GM18526 (cell line): ENCODE data around the gene TBCE.

Experiments
- POLR2A ChIP-seq: IDR thresholded peaks from 3 replicates; pipeline ENCODE4 v1.6.1; 2011; ENCODE audit not compliant: insufficient read length; ENCODE audit errors: extremely low read depth

TBCE gene

DNA sequence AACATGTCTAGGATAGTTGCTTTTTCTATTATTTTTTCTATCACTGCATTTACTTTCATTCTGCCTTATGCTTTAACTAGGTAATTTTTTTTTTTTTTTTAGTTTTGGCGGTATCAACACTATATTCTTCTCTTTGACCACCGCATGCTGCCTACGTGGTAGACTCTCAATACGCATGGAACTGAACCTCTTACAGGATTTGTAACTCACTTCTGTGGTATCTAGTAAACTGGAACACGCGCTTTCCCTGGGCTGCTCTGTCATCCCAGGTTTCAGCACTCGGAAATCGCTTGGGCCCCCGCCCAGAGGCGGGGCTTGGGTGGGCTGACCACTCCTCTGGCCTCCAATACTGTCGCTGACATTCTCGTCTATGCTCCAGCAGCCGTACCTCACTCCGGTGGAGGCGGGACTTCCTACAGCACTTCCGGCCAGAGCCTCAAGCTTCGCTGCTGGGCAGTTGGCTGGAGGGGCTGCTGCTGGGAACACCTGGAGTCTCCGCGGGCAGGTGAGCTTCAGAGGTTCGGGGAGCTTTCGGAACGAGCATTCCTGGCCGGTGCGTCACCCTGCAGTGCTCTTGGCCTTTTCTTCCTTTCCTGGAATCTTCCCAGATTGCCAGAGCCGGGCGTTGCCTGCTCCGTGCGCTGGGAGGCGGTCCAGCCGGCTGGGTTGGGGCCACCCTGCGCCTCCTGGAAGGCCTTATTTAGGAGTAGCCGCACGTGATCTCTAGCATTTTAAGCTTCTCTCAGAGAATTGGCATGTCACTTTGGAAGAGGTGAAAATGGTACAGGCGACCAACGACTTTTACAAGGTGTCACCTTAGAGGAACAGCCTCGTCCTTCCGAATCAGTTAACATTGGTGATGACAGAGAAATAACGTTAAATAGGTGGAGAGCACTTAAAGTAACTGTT, at the start of gene TBCE:
TBCE (plus strand) TSS at position 428 of the 909 bp plus-strand sequence. CDS start 12,623 bp downstream, outside the sequence.
- TF ChIP-seq POLR2A = peak; percentile 95

DNA sequence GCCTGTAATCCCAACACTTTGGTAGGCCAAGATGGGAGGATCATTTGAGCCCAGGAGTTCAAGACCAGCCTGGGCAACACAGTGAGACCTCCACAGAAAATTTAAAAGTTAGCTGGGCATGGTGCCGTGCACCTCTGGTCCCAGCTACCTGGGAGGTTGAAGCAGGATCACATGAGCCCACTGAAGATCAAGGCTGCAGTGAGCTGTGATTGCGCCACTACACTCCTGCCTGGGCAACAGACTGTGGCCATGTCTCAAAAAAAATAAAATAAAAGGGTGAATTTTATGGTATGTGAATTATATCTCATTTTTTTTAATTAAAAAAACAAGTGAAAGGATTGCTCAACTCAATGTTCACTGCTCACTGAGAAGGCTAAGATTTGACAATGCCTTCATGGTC, 48.0 kb upstream of the TBCE start:
- no peak for TF ChIP-seq POLR2A

DNA sequence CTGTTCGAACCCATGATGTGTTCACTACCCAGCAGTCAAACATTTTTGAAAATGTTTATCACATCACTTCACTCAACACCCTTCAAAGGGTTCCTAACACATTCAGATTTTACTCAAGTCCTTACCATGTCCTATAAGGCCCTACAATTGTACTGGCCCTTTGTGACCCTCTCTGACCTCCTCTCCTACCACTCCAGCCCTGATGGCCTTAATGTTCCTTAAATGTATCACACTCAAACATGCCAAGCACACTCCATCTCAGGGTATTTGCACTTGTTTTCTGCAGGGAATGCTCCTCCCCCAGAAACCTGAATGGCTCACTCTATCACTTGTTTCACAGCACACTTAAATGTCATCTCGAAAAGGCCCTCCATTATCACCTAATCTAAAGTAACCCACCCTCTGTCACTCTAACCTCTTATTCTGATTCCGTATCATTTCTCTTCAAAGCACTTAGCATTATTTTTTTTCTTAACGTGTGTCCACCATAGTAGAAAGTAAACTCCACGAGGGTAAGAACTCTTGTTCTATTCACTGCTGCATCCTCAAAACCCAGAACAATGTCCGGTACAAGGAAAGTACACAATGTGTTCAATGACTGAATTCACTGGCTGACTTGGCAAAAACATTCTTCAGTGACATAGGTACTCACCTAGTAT, 46.6 kb upstream of the TBCE start:
- TF ChIP-seq POLR2A = no peak

DNA sequence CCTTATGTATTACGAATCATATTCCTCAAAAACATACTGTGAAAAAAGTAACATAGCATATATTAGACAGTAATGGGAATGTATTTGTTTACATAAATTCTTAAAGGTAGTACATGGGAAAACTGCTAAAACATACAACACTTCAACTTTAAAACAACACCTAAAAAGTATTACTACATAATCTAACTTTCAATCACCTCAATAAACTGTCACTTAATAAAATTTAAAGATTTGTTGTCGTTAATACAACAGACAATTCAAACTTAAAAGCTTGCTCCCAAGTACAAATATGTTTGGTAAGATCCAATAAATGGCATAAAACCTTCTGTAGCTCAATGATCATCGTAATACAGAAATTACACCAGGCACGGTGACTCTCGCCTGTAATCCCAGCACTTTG, 42.9 kb upstream of the TBCE start:
- TF ChIP-seq POLR2A = no peak

DNA sequence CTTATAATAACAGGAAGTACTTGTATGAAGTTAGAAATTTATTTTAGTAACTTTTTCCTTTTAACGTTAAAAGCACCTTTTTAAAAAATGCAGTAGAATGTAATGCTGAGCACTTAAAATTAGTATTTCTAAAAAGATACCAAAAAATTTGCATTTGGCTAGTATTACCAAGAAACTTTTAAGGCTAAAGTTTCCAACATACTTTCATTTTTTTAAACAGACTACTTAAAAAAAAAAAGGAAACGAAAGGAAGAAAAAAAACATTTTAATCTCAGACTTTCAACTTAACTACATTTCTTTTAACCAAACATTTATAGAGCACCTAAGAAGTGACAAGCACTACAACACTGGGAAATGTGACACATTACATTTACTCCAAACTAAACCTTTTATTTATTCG, 42.1 kb upstream of the TBCE start:
- no peak for TF ChIP-seq POLR2A

- TF ChIP-seq POLR2A = no peak
Observed at GRCh38 chr1:235325854-235326253, 41.4 kb upstream of the TBCE start.

DNA sequence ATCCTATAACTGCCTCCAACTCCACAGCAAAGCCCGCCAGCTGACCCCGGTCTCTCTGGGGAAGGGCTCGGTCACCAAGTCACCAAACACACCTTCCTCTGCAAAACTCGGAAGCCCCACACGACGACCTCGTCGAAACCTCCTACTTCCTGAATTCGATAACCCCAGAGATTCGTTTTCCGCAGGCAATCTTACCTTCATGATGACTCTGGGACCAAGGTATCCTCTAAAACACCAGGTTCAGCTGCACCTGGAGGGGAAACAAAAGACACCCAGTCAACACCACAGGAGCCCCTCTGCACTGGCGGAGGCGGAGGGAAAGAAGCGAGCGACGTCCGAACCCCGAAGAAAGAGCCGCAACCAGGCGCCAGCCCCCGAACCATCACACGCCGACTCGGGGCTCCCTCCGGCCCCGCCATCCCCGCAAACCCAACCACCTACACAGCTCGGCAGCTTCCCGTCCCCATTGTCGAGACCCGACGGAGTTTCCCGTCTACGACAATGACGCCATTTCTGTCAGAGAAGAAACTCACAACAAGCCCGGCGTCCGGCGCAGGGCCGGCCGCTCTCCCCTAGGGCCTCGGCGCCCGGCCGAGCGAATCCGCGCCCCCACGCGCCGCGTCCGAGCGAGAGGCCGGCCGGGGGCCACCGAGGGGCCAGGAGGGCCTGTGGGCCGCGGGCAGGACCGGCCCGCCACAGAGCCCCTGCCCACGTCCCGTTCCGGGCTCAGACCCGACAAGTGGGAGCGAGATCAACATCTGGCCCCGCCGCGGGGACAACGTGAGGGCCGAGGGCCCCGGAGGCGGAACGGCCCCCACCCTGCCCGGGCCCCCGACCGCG, 40.3 kb upstream of the TBCE start:
- TF ChIP-seq POLR2A = no peak

- TF ChIP-seq POLR2A = peak; percentile 63
Observed at GRCh38 chr1:235327559-235328270, 39.5 kb upstream of the TBCE start, which contains the start of gene ARID4B. Gene ARID4B (minus strand): TSS chr1:235328179. CDS start chr1:235326919, 1,260 bp downstream.

GRCh38 chr1:235328271-235329138, 38.7 kb upstream of the TBCE start, which contains the start of gene GGPS1:
Gene GGPS1 (plus strand): TSS chr1:235328570. CDS start chr1:235335265, 6,695 bp downstream.
- peak; percentile 79 for TF ChIP-seq POLR2A

- no peak for TF ChIP-seq POLR2A
Observed at GRCh38 chr1:235329139-235329902, 37.9 kb upstream of the TBCE start.

- TF ChIP-seq POLR2A = no peak
Observed at GRCh38 chr1:235330918-235331285, 36.3 kb upstream of the TBCE start.

- TF ChIP-seq POLR2A = no peak
Observed at GRCh38 chr1:235331401-235331800, 35.8 kb upstream of the TBCE start.

DNA sequence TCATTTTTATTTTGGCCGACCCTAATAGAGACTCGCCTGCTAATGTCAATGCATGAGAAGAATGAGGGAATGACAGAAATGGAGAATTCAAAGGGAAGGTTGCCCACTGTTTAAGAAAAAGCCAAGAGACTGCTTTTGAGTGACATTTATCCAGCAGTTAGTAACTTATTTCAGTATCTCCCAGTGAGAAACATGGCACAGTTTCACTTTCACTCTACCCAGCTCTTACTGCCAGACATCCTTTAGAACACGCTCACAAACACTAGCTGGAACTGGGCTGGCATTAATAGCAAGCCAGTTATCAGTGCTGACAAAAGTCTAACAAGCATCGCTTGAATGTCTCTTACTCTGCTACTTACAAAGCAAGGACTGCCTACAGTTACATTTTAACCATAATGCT, 30.3 kb upstream of the TBCE start:
- TF ChIP-seq POLR2A = no peak

DNA sequence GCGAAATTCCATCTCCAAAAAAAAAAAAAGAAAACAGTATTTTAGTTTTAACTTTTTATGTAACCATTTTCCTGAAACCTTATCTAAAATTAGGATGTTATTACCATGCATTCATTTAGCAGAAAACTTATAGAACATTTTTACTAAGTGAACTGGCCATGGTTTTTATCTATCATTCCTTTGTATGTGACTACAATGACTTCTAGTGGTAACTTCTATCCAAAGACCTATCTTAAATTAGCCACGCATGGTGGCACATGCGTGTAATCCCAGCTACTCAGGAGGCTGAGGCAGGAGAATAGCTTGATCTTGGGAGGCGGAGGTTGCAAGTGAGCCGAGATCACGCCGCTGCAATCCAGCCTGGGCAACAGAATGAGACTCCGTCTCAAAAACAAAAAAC, 27.5 kb upstream of the TBCE start:
- no peak for TF ChIP-seq POLR2A
